Activated CD4-positive, alpha-beta memory T cell treated with anti-CD3 and anti-CD28 coated beads for 36 hours (primary cell): ENCODE data around the gene ATPAF2. TPM values are rescaled to one million over a fixed set of nuclear protein-coding genes. Genes with fewer than 3 reads are reported as not detected.

ENCODE experiments used
- CTCF ChIA-PET: fragments of 350-600 bp; sonication (Branson Sonifier 250); formaldehyde crosslinking; loops from one replicate; lab custom pipeline; 2021; ENCODE audit warnings: antibody characterized with exemption, inconsistent platforms; lab: Charles Lee
- POLR2A ChIA-PET: fragments of 350-600 bp; sonication (Branson Sonifier 250); formaldehyde crosslinking; loops from one replicate; lab custom pipeline; 2021; ENCODE audit warnings: antibody characterized with exemption; lab: Charles Lee
- DNase-seq: peaks from one replicate; pipeline ENCODE4 v3.0.0-alpha.2; 2020
- H3K27ac Mint-ChIP-seq: one replicate; pipeline ENCODE4 v1.8.0; 2021; ENCODE audit warnings: mixed read lengths
- H3K27me3 Mint-ChIP-seq: one replicate; pipeline ENCODE4 v1.8.0; 2021; ENCODE audit warnings: mixed read lengths
- H3K36me3 Mint-ChIP-seq: one replicate; pipeline ENCODE4 v1.8.0; 2021; ENCODE audit warnings: mixed read lengths
- H3K4me1 Mint-ChIP-seq: one replicate; pipeline ENCODE4 v1.8.0; 2021; ENCODE audit warnings: low read depth, mixed read lengths
- H3K4me3 Mint-ChIP-seq: one replicate; pipeline ENCODE4 v1.8.0; 2021; ENCODE audit warnings: mild to moderate bottlenecking, mixed read lengths
- H3K9me3 Mint-ChIP-seq: one replicate; pipeline ENCODE4 v1.8.0; 2021; ENCODE audit warnings: mixed read lengths
- intact Hi-C: fragments of 100-400 bp; cut with micrococcal nuclease; formaldehyde crosslinking; loops from one replicate; pipeline ENCODE4 v1.15.1; 2023
- total RNA-seq, 2 experiments: library from RNA; stranded (reverse); gene quantifications; one replicate each; pipeline ENCODE4 v1.2.3, GENCODE V29; 2021

Gene ATPAF2
- total RNA-seq, 2 experiments from 2014 or later = 27.5 to 30.0 TPM

DNA sequence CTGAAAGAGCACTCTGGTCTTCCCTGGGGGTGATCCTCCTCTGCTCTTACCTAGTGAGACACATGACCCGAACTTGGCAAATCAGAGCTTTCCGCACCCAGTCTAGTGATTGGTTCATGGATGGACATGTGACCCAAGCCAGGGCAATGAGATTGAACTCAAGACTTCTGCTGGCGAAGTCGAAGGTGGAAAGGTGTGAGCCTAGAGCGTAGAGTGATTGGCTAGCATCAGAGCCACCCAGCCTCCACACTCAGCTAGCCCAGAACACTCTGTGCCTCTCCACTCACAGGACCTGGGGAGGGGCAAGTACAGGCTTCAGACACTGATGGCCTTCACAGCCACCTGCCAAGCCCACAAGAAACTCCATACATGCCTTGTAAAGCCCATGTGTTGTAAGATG lies 17.6 kb downstream of the ATPAF2 start:
- POLR2A ChIA-PET = no interaction called here
- H3K4me1 Mint-ChIP-seq = peaks cover 11% of the 10 kb centered on the region
- no peaks in the 10 kb centered on the region for H3K27me3 Mint-ChIP-seq
- H3K36me3 Mint-ChIP-seq = peaks cover 9% of the 10 kb centered on the region
- DNase-seq = no peak
- CTCF ChIA-PET = no interaction called here
- no peak overlapping the region for H3K4me3 Mint-ChIP-seq
- no peaks in the 10 kb centered on the region for H3K9me3 Mint-ChIP-seq
- intact Hi-C loops = no loop called here
- H3K27ac Mint-ChIP-seq = no peak overlapping the region

DNA sequence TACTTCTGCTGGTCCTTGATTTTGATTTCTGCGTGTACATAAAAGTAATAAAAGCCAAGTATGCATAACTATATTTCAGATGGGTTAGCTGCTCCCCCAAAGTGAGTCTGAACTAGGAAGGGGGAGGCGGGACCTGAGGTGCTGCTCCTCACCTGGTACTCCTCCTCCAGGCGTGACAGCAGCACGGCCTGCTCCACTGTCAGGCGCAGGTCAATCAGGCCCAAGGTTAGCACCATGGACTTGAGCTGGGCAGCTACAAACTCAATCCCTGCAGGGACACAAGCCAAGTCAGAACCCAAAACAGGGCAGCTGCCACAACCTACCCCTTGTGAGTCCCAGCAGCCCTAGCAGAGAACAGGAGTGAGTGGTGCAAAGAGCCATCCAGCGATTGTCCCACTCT lies 18.0 kb downstream of the ATPAF2 start:
- no peaks in the 10 kb centered on the region for H3K9me3 Mint-ChIP-seq
- DNase-seq = no peak
- H3K27me3 Mint-ChIP-seq = no peaks in the 10 kb centered on the region
- intact Hi-C loops = no loop called here
- H3K4me1 Mint-ChIP-seq = peaks cover 8% of the 10 kb centered on the region
- no peak overlapping the region for H3K4me3 Mint-ChIP-seq
- ChIA-PET CTCF (interaction anchor here (0.6 kb wide), 1 partner anchor 705 kb away, joined by 3 read pairs; no protein-coding TSS in a partner anchor), POLR2A (no interaction called here)
- peaks cover 11% of the 10 kb centered on the region for H3K36me3 Mint-ChIP-seq
- H3K27ac Mint-ChIP-seq = no peak overlapping the region

DNA sequence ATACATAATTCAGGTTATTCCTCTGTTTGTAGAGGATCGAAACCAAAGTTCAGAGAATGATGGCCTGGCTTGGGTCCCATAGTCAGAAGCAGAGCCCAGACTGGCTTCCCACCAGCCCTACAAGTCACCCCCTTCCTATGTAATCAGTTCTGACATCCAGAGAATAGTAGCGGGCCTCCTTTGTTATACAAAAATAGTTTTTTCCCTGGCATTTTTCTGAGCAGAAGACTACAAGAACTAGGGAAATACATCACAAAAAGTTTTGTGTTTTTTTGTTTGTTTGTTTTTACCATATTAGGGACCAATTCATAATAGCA lies 19.2 kb downstream of the ATPAF2 start:
- no peaks in the 10 kb centered on the region for H3K4me1 Mint-ChIP-seq
- peaks cover 17% of the 10 kb centered on the region for H3K36me3 Mint-ChIP-seq
- POLR2A ChIA-PET = no interaction called here
- H3K27ac Mint-ChIP-seq = no peak overlapping the region
- no peak for DNase-seq
- H3K4me3 Mint-ChIP-seq = no peak overlapping the region
- H3K27me3 Mint-ChIP-seq = no peaks in the 10 kb centered on the region
- intact Hi-C loops = no loop called here
- H3K9me3 Mint-ChIP-seq = no peaks in the 10 kb centered on the region
- CTCF ChIA-PET = no interaction called here

DNA sequence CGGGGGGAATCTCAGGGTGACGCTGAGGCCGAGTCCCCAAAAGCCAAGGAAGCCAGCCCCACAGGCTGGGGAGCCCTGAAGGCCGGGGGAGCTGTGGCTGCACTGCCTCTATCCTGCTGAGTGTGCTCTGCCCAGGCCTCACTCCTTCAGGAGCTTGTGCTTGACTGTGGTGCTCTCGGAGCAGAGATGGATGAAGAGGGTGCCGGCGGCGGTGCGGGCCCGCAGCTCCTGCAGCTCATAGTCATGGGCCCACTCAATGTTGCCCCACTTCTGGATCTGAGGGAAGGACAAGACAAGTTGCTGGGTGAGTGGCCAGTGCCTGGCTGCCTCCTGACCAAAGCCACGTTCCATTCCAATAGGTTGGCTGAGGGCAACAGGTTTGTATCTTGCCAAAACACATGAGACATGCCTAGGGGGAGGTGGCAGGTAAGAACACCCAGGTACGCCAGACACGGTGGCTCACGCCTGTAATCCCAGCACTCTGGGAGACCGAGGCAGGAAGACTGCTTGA lies 20.5 kb downstream of the ATPAF2 start:
- intact Hi-C loops = no loop called here
- H3K36me3 Mint-ChIP-seq = peaks cover 17% of the 10 kb centered on the region
- CTCF ChIA-PET = no interaction called here
- H3K9me3 Mint-ChIP-seq = no peaks in the 10 kb centered on the region
- H3K27ac Mint-ChIP-seq = no peak overlapping the region
- no peak for DNase-seq
- no peak overlapping the region for H3K4me3 Mint-ChIP-seq
- POLR2A ChIA-PET = no interaction called here
- no peaks in the 10 kb centered on the region for H3K4me1 Mint-ChIP-seq
- H3K27me3 Mint-ChIP-seq = no peaks in the 10 kb centered on the region

DNA sequence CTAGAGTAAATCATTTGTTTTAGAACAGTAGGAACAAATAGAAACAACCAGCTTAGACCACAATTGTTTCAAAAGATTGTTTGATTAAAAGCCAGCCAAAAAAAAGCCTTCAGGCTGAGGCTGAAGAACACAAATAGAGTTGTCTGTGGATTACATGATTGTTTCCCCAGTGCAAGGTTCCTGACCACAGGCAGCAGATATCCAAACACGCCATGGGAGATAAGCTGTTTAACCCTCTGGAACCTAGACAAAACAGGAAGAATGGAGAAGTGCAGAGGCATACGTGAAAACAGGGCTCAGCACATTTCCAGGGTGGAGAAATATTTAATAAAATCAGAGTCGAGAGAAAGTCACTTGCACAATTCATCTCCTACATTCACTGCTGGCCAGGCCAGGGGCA lies 21.0 kb downstream of the ATPAF2 start:
- Mint-ChIP-seq H3K4me1 (no peaks in the 10 kb centered on the region), H3K36me3 (peaks cover 17% of the 10 kb centered on the region), H3K27me3 (no peaks in the 10 kb centered on the region), H3K27ac (no peak overlapping the region), H3K9me3 (no peaks in the 10 kb centered on the region), H3K4me3 (no peak overlapping the region)
- ChIA-PET CTCF (no interaction called here), POLR2A (no interaction called here)
- no peak for DNase-seq
- intact Hi-C loops = no loop called here

DNA sequence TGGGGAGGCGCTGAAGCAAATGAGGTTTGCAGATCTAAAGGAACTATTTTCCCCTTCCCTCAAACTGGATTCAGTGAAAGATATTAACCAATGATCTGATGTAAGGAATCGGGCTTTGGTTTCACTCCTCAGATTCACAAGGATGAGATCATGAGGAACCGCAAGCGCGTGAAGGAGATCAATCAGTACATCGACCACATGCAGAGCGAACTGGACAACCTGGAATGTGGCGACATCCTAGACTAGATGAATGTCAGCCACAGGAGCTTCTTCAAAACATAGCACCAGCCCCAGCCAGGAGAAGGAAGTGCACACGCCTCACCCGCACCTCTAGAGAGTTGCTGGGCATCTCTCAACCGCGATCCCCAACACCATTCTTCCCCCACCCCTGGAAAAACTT lies 22.5 kb downstream of the ATPAF2 start:
- Mint-ChIP-seq H3K4me3 (no peak overlapping the region), H3K27ac (no peak overlapping the region), H3K9me3 (no peaks in the 10 kb centered on the region), H3K36me3 (peaks cover 19% of the 10 kb centered on the region), H3K27me3 (no peaks in the 10 kb centered on the region), H3K4me1 (no peaks in the 10 kb centered on the region)
- ChIA-PET CTCF (interaction anchor here (1.2 kb wide), 1 partner anchor 17 kb away, joined by 4 read pairs; no protein-coding TSS in a partner anchor), POLR2A (no interaction called here)
- no peak for DNase-seq
- intact Hi-C loops = no loop called here

DNA sequence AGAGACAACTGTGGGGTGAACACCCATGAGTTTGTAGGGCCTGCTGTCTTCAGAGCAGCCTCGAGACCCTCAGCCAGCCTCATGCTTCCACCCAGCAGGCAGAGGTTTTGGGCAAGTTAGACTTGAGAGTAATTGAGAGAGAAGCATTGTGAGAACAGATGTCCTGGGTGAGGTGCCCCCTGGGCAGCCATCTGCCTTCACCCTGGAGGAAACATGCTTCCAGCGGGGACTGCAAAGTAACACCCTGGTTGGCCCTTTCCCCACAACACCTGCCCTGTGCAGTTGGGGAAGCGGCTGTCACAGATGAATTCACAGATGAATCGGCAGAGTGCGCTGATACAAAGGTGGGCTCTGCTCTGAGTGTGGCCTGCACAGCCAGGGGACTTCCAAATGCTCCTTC lies 23.4 kb downstream of the ATPAF2 start:
- CTCF ChIA-PET = interaction anchor here (1.2 kb wide), 1 partner anchor 18 kb away, joined by 4 read pairs; no protein-coding TSS in a partner anchor

DNA sequence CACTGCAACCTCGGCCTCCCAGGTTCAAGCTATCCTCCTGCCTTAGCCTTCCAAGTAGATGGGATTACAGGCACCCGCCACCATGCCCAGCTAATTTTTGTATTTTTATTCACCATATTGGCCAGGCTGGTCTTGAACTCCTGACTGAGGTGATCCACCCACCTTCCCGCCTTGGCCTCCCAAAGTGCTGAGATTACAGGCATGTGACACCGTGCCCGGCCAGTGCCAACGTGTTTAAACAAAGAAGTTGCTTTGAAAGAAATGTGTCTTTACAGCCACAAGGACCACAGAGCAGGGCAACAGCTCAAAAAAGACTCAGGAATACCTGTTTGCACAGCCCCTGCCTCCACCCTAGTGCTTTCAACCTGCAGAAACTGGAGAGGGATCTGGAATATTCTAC lies 25.0 kb downstream of the ATPAF2 start:
- no peaks in the 10 kb centered on the region for H3K4me1 Mint-ChIP-seq
- H3K27me3 Mint-ChIP-seq = no peaks in the 10 kb centered on the region
- intact Hi-C loops = no loop called here
- ChIA-PET POLR2A (no interaction called here), CTCF (interaction anchor here (0.9 kb wide), 1 partner anchor 19 kb away, joined by 4 read pairs; no protein-coding TSS in a partner anchor)
- no peak overlapping the region for H3K27ac Mint-ChIP-seq
- no peak overlapping the region for H3K4me3 Mint-ChIP-seq
- H3K9me3 Mint-ChIP-seq = no peaks in the 10 kb centered on the region
- H3K36me3 Mint-ChIP-seq = peaks cover 16% of the 10 kb centered on the region
- no peak for DNase-seq

More for the DNA sequence above, 23.4 kb downstream of the ATPAF2 start:
- Mint-ChIP-seq H3K36me3 (peaks cover 17% of the 10 kb centered on the region), H3K9me3 (no peaks in the 10 kb centered on the region), H3K4me1 (no peaks in the 10 kb centered on the region), H3K27me3 (no peaks in the 10 kb centered on the region), H3K27ac (no peak overlapping the region), H3K4me3 (no peak overlapping the region)
- DNase-seq = no peak
- intact Hi-C loops = no loop called here
- POLR2A ChIA-PET = no interaction called here

DNA sequence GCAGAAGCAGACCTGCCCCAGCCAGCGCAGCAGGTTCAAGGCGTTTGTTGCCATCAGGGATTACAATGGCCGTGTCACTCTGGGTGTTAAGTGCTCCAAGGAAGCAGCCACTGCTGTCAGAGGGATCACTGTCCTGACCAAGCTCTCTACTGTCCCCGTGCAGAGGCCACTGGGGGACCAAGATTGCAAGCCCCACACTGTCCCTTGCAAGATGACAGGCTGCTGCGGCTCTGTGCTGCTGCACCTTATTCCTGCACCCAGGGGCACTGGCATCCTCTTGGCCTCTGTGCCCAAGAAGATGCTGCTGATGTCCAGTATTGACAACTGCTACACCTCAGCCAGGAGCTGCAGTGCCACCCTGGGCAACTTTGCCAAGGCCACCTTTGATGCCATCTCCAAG lies 27.7 kb downstream of the ATPAF2 start:
- intact Hi-C loops = no loop called here
- DNase-seq = no peak
- Mint-ChIP-seq H3K36me3 (peaks cover 16% of the 10 kb centered on the region), H3K27ac (no peak overlapping the region), H3K9me3 (no peaks in the 10 kb centered on the region), H3K4me1 (no peaks in the 10 kb centered on the region), H3K4me3 (no peak overlapping the region), H3K27me3 (no peaks in the 10 kb centered on the region)
- CTCF ChIA-PET = no interaction called here
- POLR2A ChIA-PET = no interaction called here

DNA sequence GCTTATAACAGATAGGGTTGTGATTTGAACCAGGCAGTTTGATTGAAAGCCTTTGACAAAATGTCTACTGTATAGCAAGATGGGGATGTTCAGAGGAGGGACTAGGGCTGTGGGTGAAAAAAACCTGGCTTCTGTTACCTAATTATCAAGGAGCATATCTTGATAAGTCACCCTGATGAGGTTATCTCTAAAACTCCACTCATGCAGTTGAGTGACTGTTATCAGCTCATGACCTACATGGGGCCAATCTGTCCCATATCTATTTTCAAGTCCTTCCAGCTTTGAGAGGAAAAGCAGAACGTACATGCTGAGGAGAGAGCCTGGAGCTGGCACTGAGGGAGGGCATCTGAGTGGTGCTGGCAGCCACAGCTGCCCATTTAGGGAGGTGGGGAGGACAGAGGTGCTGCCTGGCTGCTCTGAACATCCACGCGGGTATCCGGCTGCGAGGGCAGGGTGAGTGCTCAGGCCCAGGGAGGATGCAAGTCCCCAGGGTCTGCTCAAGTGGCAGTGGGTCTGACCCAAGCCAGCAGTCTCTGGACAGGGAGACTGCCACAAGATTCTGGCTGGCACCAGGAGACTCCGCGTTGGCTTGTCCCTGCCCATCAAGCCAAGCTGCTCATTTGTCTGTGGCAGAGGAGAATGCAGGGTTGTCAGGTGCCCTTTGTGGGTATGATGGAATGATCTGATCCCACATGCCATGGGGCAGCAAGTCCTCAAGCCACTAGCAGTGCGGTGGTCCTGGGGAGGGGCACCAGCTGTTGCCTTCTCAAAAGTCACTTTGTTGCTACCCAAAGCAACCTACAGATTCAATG lies 29.2 kb downstream of the ATPAF2 start:
- Mint-ChIP-seq H3K4me3 (no peak overlapping the region), H3K27me3 (no peaks in the 10 kb centered on the region), H3K36me3 (peaks cover 10% of the 10 kb centered on the region), H3K9me3 (no peaks in the 10 kb centered on the region), H3K4me1 (no peaks in the 10 kb centered on the region), H3K27ac (no peak overlapping the region)
- no peak for DNase-seq
- intact Hi-C loops = no loop called here
- ChIA-PET CTCF (no interaction called here), POLR2A (no interaction called here)

DNA sequence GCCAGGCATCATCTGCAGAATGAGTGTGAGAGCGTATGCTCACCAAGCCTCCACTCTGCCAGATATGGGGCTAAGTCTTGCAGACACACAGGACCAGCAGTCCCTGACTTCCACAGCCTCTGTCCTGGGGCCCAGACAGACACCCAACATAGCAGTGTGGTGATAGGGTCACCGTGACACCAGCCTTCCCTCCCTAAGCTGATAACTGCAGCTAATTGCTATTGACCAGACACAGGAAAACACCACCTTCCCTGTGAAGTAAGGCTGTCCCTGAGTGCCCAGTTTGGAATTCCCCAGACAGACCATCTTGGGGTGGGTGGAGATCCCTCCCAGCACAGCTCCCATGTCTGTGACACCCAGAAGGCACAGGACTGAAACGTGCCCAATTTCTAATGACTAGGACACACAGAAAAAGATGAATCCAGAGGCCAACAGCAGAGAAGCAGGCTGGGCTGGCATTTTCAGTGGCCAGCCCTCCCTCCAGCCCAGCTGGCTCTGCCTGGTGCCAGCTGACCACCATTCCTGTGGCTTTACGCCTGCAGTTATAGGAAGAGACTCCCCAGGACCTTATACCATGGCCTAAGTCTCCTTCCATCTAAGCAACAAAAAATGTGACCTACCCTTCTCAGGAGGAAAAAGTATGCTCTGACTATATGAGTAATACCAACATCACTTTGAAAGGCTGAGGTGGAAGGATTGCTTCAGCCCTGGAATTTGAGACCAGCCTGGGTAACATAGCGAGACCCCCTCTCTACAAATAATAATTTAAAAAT lies 30.3 kb downstream of the ATPAF2 start:
- H3K27ac Mint-ChIP-seq = no peak overlapping the region
- H3K9me3 Mint-ChIP-seq = no peaks in the 10 kb centered on the region
- POLR2A ChIA-PET = no interaction called here

DNA sequence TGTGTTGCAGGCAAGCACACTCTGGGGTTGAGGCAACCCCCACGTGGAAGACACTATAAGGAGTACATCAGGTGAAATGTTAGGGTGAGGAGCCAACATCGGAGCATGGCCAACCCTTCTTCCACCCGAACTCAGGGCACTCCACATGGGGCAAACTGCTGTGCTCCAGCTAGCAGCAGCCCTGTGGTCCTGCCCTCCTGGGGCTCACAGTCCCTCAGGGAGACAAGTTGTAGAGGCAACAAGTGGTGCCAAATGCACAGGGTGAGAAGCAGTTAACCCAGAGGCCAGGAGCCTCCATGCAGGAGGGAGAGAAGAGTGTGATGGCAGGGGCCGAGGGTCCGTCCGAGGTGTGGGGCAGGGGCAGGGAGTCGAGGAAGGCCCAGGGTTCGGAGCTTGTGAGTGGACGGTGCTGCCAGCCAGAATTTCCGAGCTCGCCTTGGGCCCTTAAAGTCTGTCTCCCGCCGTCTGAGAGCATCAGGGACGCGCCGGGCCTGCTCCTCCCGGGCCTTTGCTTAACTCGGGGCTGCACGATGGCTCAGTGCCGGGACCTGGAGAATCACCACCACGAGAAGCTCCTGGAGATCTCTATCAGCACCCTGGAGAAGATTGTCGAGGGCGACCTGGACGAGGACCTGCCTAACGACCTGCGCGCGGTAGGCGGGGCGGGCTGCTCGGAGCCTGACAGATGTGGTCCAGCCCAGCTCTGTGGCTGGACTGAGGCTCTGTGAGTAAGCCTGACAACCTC lies 32.3 kb downstream of the ATPAF2 start:
- Mint-ChIP-seq H3K9me3 (no peaks in the 10 kb centered on the region), H3K27me3 (no peaks in the 10 kb centered on the region), H3K4me1 (no peaks in the 10 kb centered on the region), H3K4me3 (no peak overlapping the region), H3K27ac (no peak overlapping the region), H3K36me3 (peaks cover 8% of the 10 kb centered on the region)
- DNase-seq = no peak
- ChIA-PET POLR2A (no interaction called here), CTCF (interaction anchor here (0.9 to 1.1 kb wide), 3 partner anchors 11 to 147 kb away, joined by 3 read pairs; no protein-coding TSS in a partner anchor)
- intact Hi-C loops = no loop called here

More for the DNA sequence above, 30.3 kb downstream of the ATPAF2 start:
- no peak for DNase-seq
- intact Hi-C loops = no loop called here
- Mint-ChIP-seq H3K4me1 (no peaks in the 10 kb centered on the region), H3K4me3 (no peak overlapping the region), H3K27me3 (no peaks in the 10 kb centered on the region), H3K36me3 (peaks cover 10% of the 10 kb centered on the region)
- CTCF ChIA-PET = no interaction called here
